Measurements from ENCODE around the gene OTUD3.
A peak's percentile ranks its signal among the peaks of the same experiment; 100 is the strongest.
"Not testable (repeated sequence)": the region's sequence is repeated elsewhere in the genome, so short reads cannot be mapped to it uniquely, and the experiment has no call there.

OTUD3 gene

DNA sequence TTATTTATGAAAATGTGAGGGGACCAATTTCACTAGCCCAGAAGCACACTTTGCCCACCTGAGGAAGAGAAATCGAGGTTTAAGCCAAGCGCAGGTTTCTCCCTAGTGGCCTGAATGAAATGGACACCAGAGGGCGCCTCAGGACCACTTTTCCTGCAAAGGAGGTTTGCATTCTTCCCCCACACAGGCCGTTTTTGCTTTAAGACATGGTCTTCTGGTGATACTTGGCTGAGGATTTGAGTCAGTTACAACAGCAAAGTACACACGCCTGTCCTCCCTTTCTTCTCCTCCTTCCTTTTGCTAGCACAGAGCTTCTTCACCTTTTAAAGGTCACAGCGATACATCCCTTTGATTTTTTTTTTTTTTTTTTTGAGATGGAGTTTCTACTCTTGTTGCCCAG is 35.9 kb downstream of the OTUD3 start:
- peak; percentile 72 to 87 for DNase-seq
- TF ChIP-seq POLR2A (IDR thresholded peaks at IDR 0.05; ENCODE audit: low read length) = no peak
- TF ChIP-seq GATA1 (IDR thresholded peaks at IDR 0.05; ENCODE audit: low read depth, low read length) = no peak

DNA sequence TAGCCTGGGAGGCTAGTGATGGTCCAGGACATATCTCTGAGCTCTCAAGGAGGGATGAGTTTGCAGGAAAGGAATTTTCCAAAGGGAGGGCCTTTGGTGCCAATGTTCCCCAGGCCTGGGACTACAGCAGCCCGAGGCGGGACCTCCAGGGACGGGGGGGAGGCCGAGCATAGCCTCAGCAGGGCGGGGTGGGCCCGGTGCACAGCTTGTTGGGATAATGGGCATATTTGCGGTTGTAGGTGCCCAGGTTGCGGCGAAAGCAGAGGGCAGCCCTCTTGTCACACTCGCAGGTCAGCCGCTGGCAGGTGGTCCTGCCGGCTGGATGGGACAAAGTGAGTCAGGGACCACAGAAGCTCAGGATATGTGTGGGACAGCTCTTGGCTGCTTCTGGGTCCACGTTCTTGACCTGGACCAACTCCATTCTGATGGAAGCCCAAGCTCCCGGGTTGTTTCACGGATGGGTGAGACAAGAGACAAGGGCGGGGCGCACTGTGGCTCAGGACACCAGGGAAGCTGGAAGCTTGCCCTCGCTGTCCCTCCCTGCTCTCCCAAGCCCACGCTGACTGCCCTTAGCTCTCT is 38.0 kb downstream of the OTUD3 start:
- TF ChIP-seq POLR2A (IDR thresholded peaks at IDR 0.05; ENCODE audit: low read length) = no peak
- TF ChIP-seq GATA1 (IDR thresholded peaks at IDR 0.05; ENCODE audit: low read depth, low read length) = no peak
- DNase-seq = no peak

DNA sequence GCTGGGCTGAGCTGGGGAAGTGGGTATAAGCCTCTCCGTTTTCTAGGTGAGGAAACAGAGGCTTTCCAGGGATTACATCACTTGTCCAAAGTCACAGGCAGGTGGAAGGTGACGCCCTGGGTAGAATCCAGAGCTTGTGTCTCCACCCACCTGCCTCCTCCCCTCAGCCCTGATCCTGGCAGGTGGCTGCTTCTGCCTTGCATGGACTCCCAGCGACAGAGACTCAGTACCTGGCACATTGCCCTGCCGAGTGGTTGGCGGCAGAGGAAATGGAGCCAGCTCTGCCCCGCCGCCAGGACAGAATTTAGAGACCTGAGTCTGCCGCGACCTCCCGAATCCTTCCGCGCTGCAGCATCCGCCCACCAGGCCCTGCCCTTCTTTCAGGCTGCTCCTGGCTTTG is 39.1 kb downstream of the OTUD3 start:
- TF ChIP-seq GATA1 (IDR thresholded peaks at IDR 0.05; ENCODE audit: low read depth, low read length) (no peak), POLR2A (IDR thresholded peaks at IDR 0.05; ENCODE audit: low read length) (no peak)
- no peak for DNase-seq

DNA sequence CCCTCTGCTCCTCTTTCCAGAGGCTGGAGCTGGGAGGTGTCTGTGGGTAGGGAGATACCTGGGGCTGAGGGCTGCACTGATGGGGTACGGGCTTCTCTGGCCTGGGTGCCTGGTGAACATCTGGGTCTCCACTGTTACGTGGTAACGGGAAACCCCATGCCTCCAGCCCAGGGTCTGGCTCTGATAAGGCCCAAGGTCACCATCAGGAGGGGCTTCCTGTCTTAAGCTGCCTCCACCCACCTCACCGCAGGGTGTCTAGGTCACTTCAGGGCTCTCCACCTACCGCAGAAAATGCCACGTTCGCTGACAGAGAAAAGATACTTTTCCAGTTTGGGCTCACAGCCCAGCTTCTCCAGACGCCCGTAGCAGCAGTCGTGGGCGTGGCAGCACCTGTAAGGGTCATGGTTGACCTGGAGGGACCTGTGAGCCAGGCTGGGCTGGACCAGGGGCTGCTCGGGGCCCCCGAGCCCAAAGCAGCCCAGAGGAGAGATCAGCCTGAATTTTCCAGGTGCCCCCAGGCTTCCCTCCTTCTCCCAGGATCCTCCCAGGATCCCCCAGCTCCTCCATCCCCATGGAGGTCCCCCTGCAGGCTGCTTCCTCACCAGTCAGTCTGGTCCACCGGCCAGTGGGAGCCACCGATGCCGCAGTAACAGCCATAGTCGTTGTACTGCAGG is 40.0 kb downstream of the OTUD3 start:
- no peak for TF ChIP-seq POLR2A (IDR thresholded peaks at IDR 0.05; ENCODE audit: low read length)
- TF ChIP-seq GATA1 (IDR thresholded peaks at IDR 0.05; ENCODE audit: low read depth, low read length) = no peak
- DNase-seq = no peak

DNA sequence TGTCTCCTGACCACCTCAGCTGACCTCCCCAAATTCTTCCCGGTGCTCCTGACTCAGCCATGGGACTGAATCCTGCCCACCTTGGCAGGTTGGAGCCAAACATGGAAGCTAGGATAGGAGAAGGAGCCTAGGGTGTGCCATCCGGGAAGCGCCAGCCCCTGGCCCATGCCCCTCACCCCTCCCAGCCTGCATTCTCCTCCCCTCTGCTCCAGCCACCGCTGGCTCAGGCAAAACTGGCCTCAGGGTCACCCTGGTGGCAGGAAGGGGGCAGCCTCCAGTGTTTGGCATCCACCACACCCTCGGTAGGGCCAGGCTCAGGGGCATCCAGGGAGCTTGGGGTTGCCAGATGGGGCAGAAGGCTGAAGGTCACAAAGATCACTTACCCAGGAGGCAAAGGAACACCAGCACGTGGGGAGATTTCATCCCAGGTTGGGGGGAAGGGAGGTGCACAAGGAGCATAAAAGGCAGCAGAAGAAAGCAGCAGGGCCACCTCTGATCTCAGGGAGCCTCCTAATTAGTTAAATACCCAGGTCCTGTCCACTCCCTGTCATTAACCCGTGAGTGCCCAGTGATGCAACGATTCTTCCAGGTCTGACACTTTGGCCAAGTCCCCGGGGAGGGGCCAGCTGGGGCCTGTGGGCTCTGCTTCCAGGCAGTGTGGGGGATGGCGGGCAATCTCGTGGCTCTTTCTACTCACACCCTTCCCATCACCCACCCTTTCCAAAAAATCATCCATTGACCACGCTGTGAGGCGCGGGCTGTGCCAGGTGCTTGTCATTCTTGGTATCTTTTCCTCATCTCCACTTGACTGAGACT is 41.1 kb downstream of the OTUD3 start, which contains the start of gene PLA2G2E:
TSS of gene PLA2G2E (minus strand) at position 481 of the 816 bp plus-strand sequence. CDS start at position 423, 58 bp downstream.
- TF ChIP-seq GATA1 (IDR thresholded peaks at IDR 0.05; ENCODE audit: low read depth, low read length) (no peak), POLR2A (IDR thresholded peaks at IDR 0.05; ENCODE audit: low read length) (no peak)
- DNase-seq = no peak

DNA sequence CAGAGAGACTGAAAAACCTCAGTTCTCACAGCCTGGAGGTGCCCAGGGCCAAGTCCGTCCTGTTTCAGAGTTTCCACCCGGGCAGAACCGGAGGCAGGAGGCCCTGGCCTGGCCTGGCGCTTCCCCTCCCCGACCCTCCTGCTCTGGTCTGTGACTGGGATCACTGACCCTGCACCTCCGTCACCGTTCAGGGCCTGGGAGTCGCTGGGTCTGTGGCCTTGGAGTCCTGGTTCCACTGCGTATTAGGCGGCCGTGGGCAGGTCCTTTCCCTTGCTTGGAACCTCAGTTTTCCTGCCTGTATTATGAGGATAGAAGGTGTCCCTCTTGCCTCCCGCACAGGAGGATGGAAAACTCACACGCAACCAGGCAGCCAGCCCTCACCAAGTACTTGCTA is 41.8 kb downstream of the OTUD3 start:
- TF ChIP-seq POLR2A (IDR thresholded peaks at IDR 0.05; ENCODE audit: low read length) (no peak), GATA1 (IDR thresholded peaks at IDR 0.05; ENCODE audit: low read depth, low read length) (no peak)
- no peak for DNase-seq

DNA sequence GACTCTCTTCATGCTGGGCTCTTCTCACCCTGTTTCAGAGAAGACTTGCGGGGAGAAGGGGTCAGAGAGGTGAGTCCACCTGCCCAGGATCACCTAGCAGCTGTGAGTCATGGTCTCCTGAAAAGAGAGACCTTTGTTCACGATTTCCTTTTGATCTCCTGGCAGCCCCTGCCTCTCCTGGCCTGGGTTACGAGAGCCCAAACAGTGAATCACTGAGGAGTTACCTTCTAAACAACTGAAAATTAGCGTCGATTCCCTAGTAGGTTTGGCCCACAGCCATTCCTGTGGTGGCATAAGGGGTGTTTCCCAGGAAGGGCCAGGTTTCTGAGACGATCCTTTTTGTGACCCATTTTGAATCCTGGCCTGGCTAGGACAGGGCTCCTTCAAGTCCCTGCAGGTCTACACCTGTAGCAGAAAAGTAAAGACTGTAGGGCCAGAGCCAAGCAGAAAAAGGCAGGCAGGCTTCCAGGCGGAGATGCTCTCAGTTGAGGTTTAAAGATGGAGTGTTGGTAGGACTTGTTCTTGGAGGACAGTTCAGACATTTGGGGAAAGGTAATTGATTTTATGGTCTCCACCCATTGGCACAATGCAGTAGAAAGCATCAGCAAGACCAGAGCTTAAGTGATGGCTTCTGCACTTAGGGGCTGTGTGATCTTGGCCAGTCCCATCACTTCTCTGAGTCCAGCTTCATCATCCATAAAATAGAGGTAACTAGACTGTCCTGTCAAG is 43.3 kb downstream of the OTUD3 start:
- no peak for DNase-seq

DNA sequence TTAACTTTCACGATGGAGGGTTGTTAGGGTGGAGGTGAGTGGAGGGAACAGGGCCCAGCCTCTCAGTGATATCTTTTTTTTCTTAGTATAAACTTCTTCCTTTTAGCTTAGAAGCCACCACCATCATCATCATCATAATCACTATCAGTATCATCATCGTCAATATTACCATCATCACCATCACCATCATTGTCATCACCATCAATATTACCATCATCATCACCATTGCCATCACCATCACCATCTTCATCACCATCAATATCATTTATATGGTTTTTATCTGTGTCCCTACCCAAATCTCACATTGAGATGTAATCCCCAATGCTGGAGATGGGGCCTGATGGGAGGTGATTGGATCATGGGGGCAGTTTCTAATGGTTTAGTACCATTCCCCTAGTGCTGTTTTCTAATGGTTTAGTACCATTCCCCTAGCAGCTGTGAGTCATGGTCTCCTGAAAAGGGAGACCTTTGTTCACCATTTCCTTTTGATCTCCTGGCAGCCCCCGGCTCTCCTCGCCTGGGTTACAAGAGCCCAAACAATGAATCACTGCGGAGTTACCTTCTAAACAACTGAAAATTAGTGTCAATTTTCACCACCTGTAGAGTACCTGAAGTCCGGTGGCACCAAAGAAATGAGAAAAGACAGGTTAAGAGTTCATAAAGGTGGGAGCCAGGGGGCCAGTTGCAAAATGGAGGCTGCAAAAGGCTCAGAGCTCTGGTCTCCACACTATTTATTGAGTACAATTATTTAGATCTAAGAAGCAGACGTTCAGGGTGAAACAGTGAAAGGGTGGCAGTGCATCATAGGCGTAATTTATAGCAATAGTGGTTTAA is 44.3 kb downstream of the OTUD3 start:
- TF ChIP-seq GATA1 (IDR thresholded peaks at IDR 0.05; ENCODE audit: low read depth, low read length) = no peak
- no peak for TF ChIP-seq POLR2A (IDR thresholded peaks at IDR 0.05; ENCODE audit: low read length)
- no peak for DNase-seq

More for the DNA sequence above, 43.3 kb downstream of the OTUD3 start:
- TF ChIP-seq POLR2A (IDR thresholded peaks at IDR 0.05; ENCODE audit: low read length) (no peak), GATA1 (IDR thresholded peaks at IDR 0.05; ENCODE audit: low read depth, low read length) (no peak)

DNA sequence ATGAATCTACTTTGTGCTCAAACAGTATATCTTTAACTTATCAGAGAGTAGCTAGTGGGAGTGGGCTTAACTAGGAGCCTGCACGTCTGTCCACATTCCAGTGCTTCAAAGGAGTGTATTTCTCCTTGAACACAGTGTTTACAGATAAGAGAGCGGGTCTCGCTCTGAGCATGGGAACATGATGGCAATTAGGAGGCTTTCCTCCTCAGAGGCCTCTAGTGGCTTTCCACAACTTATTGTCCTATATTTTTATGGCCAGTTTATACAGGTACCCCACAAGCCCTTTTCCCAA is 44.9 kb downstream of the OTUD3 start:
- not testable (repeated sequence) for DNase-seq

DNA sequence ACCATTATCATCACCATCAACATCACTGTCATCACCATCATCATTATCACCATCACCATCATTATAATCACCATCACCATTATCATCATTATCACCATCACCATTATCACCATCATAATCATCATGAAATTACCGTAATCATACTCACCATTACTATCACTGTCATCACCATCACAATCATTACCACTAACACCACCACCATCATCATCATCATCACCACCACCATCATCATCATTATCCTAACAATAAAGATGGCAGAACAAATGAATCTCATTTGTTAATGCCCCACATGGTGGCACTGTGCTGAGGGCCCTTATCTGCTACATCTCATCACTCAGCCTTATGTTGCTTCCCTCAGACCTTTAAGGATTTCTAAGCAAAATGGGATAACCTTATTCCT is 50.7 kb downstream of the OTUD3 start:
- no peak for DNase-seq
- no peak for TF ChIP-seq POLR2A (IDR thresholded peaks at IDR 0.05; ENCODE audit: low read length)
- TF ChIP-seq GATA1 (IDR thresholded peaks at IDR 0.05; ENCODE audit: low read depth, low read length) = no peak

DNA sequence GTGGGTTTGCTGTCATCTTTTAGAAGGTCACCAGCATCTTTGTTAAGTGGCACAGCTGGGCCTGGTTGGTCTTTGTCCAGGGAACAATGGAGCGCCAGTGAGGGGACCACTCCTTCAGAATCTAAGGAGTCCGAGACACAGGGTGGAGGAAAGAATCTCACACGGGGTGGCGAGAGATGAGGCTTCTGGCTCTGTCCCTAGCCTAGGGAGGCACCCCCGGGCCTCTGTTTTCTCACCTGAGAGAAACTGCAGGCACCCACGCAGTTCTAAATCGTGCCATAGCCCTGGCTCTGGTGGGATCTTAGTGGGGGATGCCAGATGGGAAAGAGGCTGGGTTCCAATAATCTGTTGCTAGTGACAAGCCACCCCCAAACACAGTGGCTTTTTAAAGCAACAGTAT is 52.1 kb downstream of the OTUD3 start:
- no peak for TF ChIP-seq GATA1 (IDR thresholded peaks at IDR 0.05; ENCODE audit: low read depth, low read length)
- TF ChIP-seq POLR2A (IDR thresholded peaks at IDR 0.05; ENCODE audit: low read length) = no peak
- no peak for DNase-seq

DNA sequence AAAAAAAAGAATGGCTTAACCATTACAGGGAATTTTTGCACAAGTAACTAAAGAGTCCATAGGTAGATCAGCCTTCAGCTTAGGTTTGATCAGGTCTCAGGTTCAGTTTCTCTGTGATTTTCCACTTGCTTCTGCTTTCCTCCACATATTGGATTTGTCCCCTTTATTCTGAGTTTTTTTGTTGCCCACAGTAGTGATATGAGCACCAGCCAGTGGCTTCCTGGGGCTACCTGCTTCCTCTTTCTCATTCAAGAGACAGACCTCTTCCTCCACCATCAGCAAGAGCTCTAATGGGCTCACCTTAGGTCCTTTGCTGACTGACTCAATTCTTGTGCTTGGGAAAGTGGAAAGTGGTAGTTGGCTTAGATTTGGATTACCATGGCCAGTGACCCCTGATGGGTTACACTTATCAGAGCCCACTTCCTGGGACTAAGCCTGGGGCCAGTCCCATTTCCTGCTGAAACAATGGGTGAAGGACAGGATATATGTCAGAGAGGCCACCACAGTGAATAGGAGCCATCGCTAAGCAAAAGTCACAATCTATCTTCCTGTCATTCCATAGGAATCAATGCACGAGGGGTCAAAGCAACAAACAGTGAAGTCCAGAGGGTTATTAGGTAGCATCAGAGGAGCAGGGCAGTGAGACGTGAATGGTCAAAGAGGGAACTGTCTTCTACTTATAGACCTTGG is 54.0 kb downstream of the OTUD3 start:
- TF ChIP-seq GATA1 (IDR thresholded peaks at IDR 0.05; ENCODE audit: low read depth, low read length) = no peak
- no peak for TF ChIP-seq POLR2A (IDR thresholded peaks at IDR 0.05; ENCODE audit: low read length)
- DNase-seq = no peak

DNA sequence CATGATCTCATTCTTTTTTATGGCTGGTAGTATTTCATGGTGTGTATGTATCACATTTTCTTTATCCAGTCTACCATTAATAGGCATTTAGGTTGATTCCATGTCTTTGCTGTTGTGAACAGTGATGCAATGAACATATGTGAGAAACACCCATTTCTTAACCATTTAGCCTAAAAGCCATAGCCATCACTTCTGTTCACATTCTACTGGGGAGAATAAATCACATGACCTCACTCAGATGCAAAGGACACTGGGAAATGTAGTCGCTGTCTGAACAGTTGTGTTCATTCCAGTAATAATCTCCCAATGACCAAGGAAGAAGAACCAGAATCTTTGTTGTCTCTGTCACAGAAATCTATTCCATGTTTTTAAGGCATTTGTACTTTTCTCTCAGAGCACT is 56.3 kb downstream of the OTUD3 start:
- no peak for DNase-seq
- TF ChIP-seq POLR2A (IDR thresholded peaks at IDR 0.05; ENCODE audit: low read length) (no peak), GATA1 (IDR thresholded peaks at IDR 0.05; ENCODE audit: low read depth, low read length) (no peak)
